Neural progenitor cell (in vitro differentiated cells): Measurements from ENCODE around the gene FN3K. TPM values are rescaled to one million over a fixed set of nuclear protein-coding genes. Genes with fewer than 3 reads are reported as not detected.

Experiments used
- DNase-seq: peaks from one replicate; pipeline ENCODE4 v3.0.0-alpha.2; 2016; ENCODE audit warnings: low spot score
- H2AFZ ChIP-seq: fragments of 200-600 bp; sonication (generic); replicated peaks from 2 replicates; pipeline ENCODE4 v1.6.1; 2016; ENCODE audit warnings: antibody characterized with exemption
- H3F3A ChIP-seq: fragments of 200-600 bp; sonication (generic); 2 replicates; pipeline ENCODE4 v1.6.1; 2016; ENCODE audit warnings: antibody characterized with exemption, low read depth
- H3K27ac ChIP-seq: fragments of 200-600 bp; sonication (generic); 2 replicates; pipeline ENCODE4 v1.5.1; 2016; ENCODE audit warnings: mild to moderate bottlenecking
- H3K27me3 ChIP-seq: fragments of 200-600 bp; sonication (generic); 2 replicates; pipeline ENCODE4 v1.6.1; 2016; ENCODE audit warnings: mild to moderate bottlenecking, moderate library complexity
- H3K36me3 ChIP-seq: fragments of 200-600 bp; sonication (generic); 2 replicates; pipeline ENCODE4 v1.5.1; 2016
- H3K4me1 ChIP-seq: fragments of 200-600 bp; sonication (generic); 2 replicates; pipeline ENCODE4 v1.6.1; 2016; ENCODE audit warnings: mixed run types
- H3K4me2 ChIP-seq: fragments of 200-600 bp; sonication (generic); 2 replicates; pipeline ENCODE4 v1.6.1; 2016
- H3K4me3 ChIP-seq: fragments of 200-600 bp; sonication (generic); 2 replicates; pipeline ENCODE4 v1.5.1; 2016
- H3K79me2 ChIP-seq: fragments of 200-600 bp; sonication (generic); 2 replicates; pipeline ENCODE4 v1.6.1; 2016; ENCODE audit warnings: low read depth
- H3K9ac ChIP-seq: fragments of 200-600 bp; sonication (generic); 2 replicates; pipeline ENCODE4 v1.6.1; 2016
- H3K9me3 ChIP-seq: fragments of 200-600 bp; sonication (generic); 2 replicates; pipeline ENCODE4 v1.5.1; 2016; ENCODE audit warnings: low read depth
- H4K20me1 ChIP-seq: fragments of 200-600 bp; sonication (generic); 2 replicates; pipeline ENCODE4 v1.6.1; 2016; ENCODE audit warnings: low read depth
- H3K27ac Mint-ChIP-seq: 3 replicates; pipeline ENCODE4 v1.8.0; 2021; ENCODE audit warnings: mixed read lengths
- H3K27me3 Mint-ChIP-seq: 2 replicates; pipeline ENCODE4 v1.8.0; 2022; ENCODE audit warnings: low read depth, mild to moderate bottlenecking, inconsistent platforms, moderate library complexity, mixed read lengths; ENCODE audit not compliant: insufficient read depth
- H3K36me3 Mint-ChIP-seq: 3 replicates; pipeline ENCODE4 v1.8.0; 2021; ENCODE audit warnings: mixed read lengths
- H3K4me1 Mint-ChIP-seq: 3 replicates; pipeline ENCODE4 v1.8.0; 2021; ENCODE audit warnings: mixed read lengths
- H3K4me3 Mint-ChIP-seq: 3 replicates; pipeline ENCODE4 v1.8.0; 2021; ENCODE audit warnings: mild to moderate bottlenecking, moderate library complexity, mixed read lengths
- H3K9me3 Mint-ChIP-seq: 3 replicates; pipeline ENCODE4 v1.8.0; 2020; ENCODE audit warnings: mixed read lengths
- EZH2 ChIP-seq: fragments of 200-600 bp; sonication (generic); IDR thresholded peaks from 2 replicates; pipeline ENCODE4 v1.6.1; 2017; ENCODE audit warnings: antibody characterized with exemption, mild to moderate bottlenecking, moderate library complexity
- EZH2phosphoT487 ChIP-seq: fragments of 200-600 bp; sonication (generic); IDR thresholded peaks from 2 replicates; pipeline ENCODE4 v1.6.1; 2017; ENCODE audit warnings: antibody characterized with exemption
- total RNA-seq: library from RNA; depleted of rRNA; stranded (reverse); fragments of >200 nt; gene quantifications from 2 replicates; pipeline ENCODE4 v1.2.3, GENCODE V29; 2015; ENCODE audit warnings: low replicate concordance
- TF ChIP-seq, protein P1 (sequence below): fragments of 200-600 bp; sonication (generic); IDR thresholded peaks from 2 replicates; pipeline ENCODE4 v1.5.1; 2017; ENCODE audit warnings: antibody characterized with exemption, mild to moderate bottlenecking

The FN3K gene
- total RNA-seq, 1 donor from 2014 or later: 3.3 TPM

DNA sequence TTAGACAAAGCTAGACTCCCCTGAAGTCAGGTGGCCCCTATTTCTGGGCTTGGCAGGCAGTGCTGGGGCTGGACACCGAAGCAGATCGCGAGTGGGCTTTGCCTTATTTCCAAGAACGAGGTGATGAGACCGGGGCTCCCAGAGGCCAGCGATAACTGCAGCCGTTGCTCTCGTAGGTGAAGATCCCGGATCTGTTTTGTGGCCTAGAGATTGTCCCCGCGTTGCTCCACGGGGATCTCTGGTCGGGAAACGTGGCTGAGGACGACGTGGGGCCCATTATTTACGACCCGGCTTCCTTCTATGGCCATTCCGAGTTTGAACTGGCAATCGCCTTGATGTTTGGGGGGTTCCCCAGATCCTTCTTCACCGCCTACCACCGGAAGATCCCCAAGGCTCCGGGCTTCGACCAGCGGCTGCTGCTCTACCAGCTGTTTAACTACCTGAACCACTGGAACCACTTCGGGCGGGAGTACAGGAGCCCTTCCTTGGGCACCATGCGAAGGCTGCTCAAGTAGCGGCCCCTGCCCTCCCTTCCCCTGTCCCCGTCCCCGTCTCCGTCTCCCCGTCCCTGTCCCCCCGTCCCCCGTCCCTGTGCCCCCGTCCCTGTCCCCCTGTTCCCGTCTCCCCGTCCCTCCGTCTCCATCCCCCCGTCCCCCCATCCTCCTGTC is 15.0 kb downstream of the FN3K start:
- DNase-seq: peak; percentile 55
- peak overlapping the region; percentile 76 for H3K4me3 Mint-ChIP-seq
- H3K27ac ChIP-seq: no peak overlapping the region

DNA sequence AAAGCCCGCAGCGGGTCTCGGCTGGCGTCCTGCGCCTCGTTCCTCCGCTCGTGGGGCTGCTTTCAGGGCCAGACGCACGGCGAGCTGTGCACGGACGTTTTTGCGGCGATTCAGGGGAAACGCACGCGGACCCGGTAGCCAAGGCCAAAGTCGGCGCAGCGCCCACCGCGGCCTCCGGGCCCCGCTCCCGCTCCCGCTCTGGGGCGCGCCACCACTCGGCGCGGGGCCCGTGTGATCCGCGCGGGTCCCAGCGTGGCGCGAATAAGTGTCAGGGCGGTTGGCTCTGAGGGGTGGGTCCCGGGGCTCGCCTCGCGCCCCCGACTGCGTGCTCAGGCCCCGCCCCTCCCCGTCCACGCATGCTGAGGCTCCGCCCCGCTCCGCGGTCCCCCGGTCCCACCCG is 15.8 kb downstream of the FN3K start:
- Mint-ChIP-seq H3K27me3 (peaks cover 6% of the 10 kb centered on the region), H3K36me3 (peaks cover 5% of the 10 kb centered on the region), H3K9me3 (peaks cover 11% of the 10 kb centered on the region), H3K4me3 (peak overlapping the region; percentile 77), H3K4me1 (peaks cover 32% of the 10 kb centered on the region), H3K27ac (no peak overlapping the region)
- H3K4me3 ChIP-seq: peak overlapping the region; percentile 98
- H3K27me3 ChIP-seq: peaks cover 27% of the 10 kb centered on the region
- H3K4me1 ChIP-seq: peaks cover 28% of the 10 kb centered on the region
- peaks cover 37% of the 10 kb centered on the region for H3K79me2 ChIP-seq
- H3K9me3 ChIP-seq: no peaks in the 10 kb centered on the region
- peak overlapping the region; percentile 84 for H3K4me2 ChIP-seq
- H4K20me1 ChIP-seq: peaks cover 35% of the 10 kb centered on the region
- H3F3A ChIP-seq: peaks cover 33% of the 10 kb centered on the region
- no peak overlapping the region for H3K9ac ChIP-seq
- TF ChIP-seq, protein P1, sequence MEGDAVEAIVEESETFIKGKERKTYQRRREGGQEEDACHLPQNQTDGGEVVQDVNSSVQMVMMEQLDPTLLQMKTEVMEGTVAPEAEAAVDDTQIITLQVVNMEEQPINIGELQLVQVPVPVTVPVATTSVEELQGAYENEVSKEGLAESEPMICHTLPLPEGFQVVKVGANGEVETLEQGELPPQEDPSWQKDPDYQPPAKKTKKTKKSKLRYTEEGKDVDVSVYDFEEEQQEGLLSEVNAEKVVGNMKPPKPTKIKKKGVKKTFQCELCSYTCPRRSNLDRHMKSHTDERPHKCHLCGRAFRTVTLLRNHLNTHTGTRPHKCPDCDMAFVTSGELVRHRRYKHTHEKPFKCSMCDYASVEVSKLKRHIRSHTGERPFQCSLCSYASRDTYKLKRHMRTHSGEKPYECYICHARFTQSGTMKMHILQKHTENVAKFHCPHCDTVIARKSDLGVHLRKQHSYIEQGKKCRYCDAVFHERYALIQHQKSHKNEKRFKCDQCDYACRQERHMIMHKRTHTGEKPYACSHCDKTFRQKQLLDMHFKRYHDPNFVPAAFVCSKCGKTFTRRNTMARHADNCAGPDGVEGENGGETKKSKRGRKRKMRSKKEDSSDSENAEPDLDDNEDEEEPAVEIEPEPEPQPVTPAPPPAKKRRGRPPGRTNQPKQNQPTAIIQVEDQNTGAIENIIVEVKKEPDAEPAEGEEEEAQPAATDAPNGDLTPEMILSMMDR: no peak
- TF ChIP-seq EZH2 (no peak), EZH2phosphoT487 (no peak)
- H3K36me3 ChIP-seq: no peaks in the 10 kb centered on the region
- no peak overlapping the region for H2AFZ ChIP-seq
- no peak for DNase-seq
- H3K27ac ChIP-seq: no peak overlapping the region

More for the DNA sequence above, 15.0 kb downstream of the FN3K start:
- Histone ChIP-seq H3K79me2 (peaks cover 29% of the 10 kb centered on the region), H3K9me3 (no peaks in the 10 kb centered on the region), H3K4me3 (peak overlapping the region; percentile 22), H3K4me1 (peaks cover 21% of the 10 kb centered on the region), H3F3A (peaks cover 31% of the 10 kb centered on the region), H2AFZ (no peak overlapping the region), H3K4me2 (peak overlapping the region; percentile 47), H4K20me1 (peaks cover 27% of the 10 kb centered on the region), H3K36me3 (no peaks in the 10 kb centered on the region), H3K27me3 (peaks cover 27% of the 10 kb centered on the region), H3K9ac (no peak overlapping the region)
- Mint-ChIP-seq H3K27me3 (peaks cover 6% of the 10 kb centered on the region), H3K27ac (no peak overlapping the region), H3K36me3 (peaks cover 8% of the 10 kb centered on the region), H3K9me3 (peaks cover 17% of the 10 kb centered on the region), H3K4me1 (peaks cover 27% of the 10 kb centered on the region)
- TF ChIP-seq EZH2 (no peak), EZH2phosphoT487 (no peak)
- TF ChIP-seq, protein P1: no peak

DNA sequence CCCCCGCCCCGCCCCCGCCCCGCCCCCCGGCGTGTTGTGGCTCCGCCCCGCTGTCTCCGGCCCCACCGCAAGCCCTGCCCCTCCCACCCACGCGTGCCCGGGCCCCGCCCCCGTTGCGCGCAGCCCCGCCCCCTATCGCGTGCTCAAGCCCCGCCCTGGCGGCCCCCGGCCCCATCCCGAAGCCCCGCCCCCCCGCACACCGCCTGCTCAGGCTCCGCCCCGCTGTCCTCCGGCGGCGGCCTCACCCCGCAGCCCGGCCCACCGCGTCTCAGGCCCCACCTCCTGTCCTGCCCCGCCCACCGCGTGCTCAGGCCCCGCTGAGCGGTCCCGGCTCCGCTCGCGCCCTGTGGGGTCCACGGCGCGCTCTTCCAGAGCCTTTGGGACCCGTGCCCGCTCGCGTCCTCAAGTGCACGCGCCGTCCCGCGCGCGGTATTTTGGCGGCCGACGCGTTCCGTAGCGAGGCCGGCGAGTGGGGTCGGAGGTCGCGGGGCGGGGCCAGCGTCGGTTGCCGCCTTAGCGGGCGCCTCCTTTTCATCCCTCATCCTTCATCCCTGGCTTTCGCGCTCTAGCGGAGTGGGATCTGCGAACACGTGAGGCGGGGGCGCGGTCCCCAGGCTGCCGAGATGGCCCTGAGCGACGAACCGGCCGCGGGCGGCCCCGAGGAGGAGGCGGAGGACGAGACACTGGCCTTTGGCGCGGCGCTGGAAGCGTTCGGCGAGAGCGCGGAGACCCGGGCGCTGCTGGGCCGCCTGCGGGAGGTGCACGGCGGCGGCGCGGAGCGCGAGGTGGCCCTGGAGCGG is 16.4 kb downstream of the FN3K start, which contains the start of gene TBCD:
Gene TBCD (plus strand): TSS at position 495 of the 800 bp plus-strand sequence. CDS start 129 bp downstream, at position 624.
- DNase-seq: peak; percentile 95
- Histone ChIP-seq H3K9ac (peak within 1 kb of the TSS; percentile 2), H2AFZ (peak within 1 kb of the TSS; percentile 95), H3K4me1 (peaks cover 28% of the 10 kb centered on the region), H3K36me3 (no peaks in the 10 kb centered on the region), H3K4me2 (peak within 1 kb of the TSS; percentile 90), H3K27ac (no peak within 1 kb of the TSS), H4K20me1 (peaks cover 37% of the 10 kb centered on the region), H3K9me3 (no peaks in the 10 kb centered on the region), H3K79me2 (peaks cover 43% of the 10 kb centered on the region), H3F3A (peaks cover 33% of the 10 kb centered on the region), H3K27me3 (peaks cover 27% of the 10 kb centered on the region), H3K4me3 (peak within 1 kb of the TSS; percentile 98)
- Mint-ChIP-seq H3K4me3 (peak within 1 kb of the TSS; percentile 95), H3K27me3 (peaks cover 6% of the 10 kb centered on the region), H3K9me3 (peaks cover 8% of the 10 kb centered on the region), H3K4me1 (peaks cover 34% of the 10 kb centered on the region), H3K36me3 (peaks cover 7% of the 10 kb centered on the region), H3K27ac (peak within 1 kb of the TSS; percentile 13)
- TF ChIP-seq EZH2phosphoT487 (no peak), EZH2 (peak; percentile 10)
- TF ChIP-seq, protein P1: no peak
